Astrocyte (in vitro differentiated cells and primary cell): ENCODE measurements around the gene FAM163A.

Experiments
- EZH2 ChIP-seq: IDR thresholded peaks from 2 replicates; pipeline ENCODE4 v1.6.1; 2012; ENCODE audit warnings: mild to moderate bottlenecking, low read length, inconsistent platforms; ENCODE audit not compliant: insufficient read depth
- TF ChIP-seq, protein P1 (sequence below): IDR thresholded peaks from 2 replicates; pipeline ENCODE4 v1.5.1; 2011; ENCODE audit warnings: low read depth, mild to moderate bottlenecking, inconsistent platforms, low read length, moderate library complexity; ENCODE audit not compliant: insufficient read depth

- TF ChIP-seq EZH2 = no peak
- TF ChIP-seq, protein P1, sequence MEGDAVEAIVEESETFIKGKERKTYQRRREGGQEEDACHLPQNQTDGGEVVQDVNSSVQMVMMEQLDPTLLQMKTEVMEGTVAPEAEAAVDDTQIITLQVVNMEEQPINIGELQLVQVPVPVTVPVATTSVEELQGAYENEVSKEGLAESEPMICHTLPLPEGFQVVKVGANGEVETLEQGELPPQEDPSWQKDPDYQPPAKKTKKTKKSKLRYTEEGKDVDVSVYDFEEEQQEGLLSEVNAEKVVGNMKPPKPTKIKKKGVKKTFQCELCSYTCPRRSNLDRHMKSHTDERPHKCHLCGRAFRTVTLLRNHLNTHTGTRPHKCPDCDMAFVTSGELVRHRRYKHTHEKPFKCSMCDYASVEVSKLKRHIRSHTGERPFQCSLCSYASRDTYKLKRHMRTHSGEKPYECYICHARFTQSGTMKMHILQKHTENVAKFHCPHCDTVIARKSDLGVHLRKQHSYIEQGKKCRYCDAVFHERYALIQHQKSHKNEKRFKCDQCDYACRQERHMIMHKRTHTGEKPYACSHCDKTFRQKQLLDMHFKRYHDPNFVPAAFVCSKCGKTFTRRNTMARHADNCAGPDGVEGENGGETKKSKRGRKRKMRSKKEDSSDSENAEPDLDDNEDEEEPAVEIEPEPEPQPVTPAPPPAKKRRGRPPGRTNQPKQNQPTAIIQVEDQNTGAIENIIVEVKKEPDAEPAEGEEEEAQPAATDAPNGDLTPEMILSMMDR = no peak
Observed at GRCh38 chr1:179856296-179856695, 113.2 kb downstream of the FAM163A start.
